GM21529 (cell line): ENCODE measurements around the gene KIF18B.

ENCODE experiments used
- ATAC-seq: cut with Tn5 transposase; IDR thresholded peaks from one replicate; pipeline ENCODE4 v1.9.1; 2021; ENCODE audit not compliant: unreplicated experiment

Gene KIF18B

DNA sequence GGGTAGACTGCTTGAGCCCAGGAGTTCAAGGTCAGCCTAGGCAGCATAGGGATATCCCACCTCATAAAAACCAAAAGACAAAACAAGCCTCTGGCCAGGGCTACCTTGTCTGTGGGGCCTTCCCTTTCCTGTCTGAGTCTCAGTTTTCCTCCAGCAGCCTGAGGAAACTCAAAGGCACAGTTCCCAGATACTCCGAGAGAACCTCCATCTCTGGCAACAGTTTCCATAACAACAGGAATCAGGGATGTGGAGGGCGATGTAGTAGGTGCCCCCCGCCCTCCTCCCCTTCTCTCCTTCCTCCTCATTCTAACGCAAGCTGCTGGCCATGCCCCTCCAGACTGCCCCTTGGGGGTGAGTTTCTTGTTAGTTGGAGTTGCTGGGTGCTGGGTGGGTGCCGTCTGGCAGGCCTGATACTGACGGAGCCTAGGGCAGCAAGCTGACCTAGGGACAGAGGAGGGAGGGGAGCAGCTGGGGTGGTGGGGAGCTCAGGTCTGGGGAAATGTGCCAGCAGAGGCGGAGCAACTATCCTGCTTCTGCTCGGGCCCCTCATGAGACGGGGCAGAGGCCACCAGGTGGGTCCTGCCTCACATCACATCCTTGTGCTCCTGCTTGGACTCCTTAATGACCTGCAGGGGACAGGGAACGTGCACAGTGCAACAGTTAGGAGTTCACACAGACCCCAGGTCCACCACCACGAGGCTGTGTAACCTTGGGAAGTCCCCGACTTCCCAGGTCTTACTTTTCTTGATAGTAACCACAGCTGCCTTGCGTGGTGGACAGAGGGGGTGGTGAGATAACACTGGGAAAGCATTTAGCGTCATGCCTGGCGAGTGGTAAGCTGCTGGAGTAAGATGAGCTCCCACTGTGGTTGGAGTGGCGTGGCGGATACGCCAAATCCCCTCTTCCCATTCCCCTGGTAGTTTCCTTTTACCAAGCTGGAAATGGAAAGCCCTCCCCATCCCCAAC lies 40.5 kb downstream of the KIF18B start:
- no peak for ATAC-seq

DNA sequence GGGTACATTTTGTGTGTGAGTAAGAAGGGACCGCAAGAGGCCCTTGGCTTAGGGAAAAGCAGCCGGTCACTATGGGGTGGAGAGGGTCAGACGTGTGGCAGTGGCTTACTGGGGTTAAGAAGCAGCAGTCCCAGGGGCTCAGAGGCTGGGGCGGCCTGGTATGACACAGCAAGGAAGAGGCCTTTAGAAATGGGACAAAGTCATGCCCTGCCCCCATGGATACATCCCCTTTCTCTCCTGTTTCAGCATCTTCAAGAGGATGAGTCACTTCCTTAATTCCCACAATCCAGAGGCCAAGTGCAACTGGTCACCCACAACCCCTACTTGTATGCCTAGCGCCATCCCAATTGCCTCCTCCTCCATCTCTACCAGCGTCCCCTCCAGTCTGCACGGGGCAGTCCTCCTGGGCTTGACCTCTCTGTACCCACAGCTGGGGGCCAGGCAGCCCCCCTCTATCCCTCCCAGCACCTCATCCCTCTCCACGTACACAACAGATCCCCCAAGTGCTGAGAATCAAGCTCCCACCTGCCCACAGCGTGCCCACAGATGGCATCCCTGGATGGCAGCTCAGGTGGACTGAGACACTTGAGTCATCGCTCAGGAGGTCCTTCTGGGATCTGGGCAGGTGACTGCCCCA lies 41.4 kb downstream of the KIF18B start:
- no peak for ATAC-seq

- no peak for ATAC-seq
Measured at GRCh38 chr17:44905006-44906000, 42.3 kb downstream of the KIF18B start.

DNA sequence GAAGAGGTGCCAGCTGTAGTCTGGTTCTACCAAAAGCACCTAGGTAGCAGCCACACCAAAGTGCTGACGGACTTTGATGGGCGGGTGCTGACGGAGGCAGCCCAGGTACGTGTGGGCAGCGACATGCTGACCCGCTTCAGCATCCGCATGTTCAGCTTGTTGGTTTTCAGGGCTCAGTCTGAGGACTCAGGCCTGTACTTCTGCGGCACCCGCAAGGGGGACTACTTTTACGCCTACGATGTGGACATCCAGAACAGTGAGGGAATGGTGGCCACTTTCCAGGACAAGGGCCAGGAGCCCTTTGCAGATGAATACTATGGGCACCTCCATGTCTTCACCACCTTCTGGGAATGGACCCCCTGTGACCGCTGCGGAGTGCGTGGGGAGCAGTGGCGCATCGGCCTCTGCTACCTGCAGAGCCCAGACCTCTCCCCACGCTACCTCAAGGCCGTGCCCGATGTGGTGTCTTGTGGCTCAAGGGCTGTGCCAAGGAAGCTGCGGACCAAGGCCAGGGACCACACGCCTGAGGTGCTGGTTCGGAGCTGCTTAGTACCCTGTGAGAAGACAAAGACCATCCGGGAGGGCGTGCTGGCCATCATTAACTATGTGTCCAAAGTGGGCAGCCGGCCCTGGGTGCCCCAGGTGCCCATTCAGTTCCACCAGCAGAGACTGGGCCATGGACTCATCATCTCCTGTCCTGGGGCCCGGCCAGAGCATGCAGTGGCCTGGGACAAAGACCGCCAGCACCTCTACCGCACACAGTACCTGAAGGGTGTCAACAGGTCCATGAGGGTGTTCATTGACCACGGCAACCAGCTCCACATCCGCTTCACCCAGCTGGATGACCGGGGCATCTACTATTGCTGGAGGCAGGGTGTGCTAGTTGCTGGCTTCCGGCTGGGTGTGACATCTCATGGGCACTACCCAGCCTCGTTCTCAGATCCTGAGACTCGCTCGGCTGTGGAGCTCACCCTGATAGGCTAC lies 43.3 kb downstream of the KIF18B start:
- no peak for ATAC-seq

DNA sequence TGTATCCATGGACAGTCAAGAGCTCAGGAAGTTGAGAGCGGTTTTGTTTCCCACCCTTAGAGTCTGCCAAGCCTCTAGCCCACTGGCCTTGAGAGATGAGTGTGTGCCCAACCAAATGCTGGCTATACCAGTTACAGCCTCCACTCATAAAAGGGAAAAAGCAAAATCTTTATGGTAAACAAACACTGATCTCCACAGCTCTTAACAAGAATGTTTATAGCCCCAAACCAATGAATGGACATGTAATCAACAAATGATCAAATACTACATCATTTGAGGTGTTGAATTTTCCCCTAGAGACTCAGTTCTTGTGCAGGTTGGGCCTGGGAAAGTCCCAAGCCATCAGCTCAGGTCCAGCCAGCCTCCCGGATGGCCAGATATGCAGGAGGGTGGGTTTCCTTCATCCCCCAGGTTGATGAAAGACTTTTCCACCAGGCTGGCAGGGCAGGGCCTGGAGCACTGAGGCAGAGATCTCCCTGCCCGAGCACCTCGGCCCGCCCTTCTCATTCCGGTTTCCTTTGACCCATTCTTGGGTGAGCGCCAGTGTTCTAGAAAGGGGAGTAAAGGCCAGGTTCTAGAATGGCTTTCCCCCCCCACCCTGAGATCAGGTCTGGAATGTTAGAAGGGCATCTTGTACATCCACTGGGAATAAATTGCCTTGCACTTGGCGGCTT lies 44.4 kb downstream of the KIF18B start:
- ATAC-seq, result no peak

- no peak for ATAC-seq
Measured at GRCh38 chr17:44902135-44902760, 45.3 kb downstream of the KIF18B start.

DNA sequence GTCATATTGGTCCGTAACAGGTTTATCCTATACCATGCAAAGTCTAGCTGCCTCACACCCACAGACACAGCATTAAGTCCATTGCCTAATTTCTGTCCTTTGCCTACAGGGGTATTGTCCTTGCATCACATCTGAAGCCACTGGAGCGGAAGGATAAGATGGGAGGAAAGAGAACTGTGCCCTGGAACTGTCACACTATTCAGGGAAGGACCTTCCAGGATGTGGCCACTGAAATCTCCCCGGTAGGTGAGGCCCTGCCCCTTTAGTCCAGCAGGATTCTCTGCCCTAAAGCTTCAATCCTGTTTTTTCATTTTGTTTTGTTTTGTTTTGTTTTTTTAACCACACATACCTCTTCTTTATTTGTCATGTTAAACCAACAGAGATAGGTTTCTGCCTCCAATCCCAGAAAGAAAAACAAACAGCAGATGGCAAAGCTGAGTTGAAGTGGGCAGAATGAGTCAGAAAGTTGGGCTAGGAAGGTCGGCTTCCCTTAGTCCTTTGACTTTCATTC lies 46.1 kb downstream of the KIF18B start:
- ATAC-seq, result no peak

DNA sequence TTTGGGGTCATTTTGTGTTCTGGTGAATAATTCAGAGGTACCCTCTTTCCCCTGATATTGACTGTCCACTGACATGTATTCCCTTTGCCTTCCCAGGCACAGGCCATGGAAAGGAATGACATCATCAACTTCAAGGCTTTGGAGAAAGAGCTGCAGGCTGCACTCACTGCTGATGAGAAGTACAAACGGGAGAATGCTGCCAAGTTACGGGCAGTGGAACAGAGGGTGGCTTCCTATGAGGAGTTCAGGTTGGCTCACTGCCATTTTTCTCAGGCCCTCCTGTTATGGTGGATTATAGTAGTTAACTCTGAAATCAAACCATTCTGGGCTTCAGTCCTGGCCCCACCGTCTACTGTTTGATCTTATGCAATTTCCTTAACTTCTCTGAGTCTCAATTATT lies 46.7 kb downstream of the KIF18B start:
- no peak for ATAC-seq

GRCh38 chr17:44899074-44899782 lies 48.3 kb downstream of the KIF18B start, which contains the start of gene EFTUD2:
Gene EFTUD2, minus strand, starts transcription at chr17:44899445. Its CDS starts 4,924 bp downstream, at chr17:44894521.
- peak; percentile 59 for ATAC-seq

DNA sequence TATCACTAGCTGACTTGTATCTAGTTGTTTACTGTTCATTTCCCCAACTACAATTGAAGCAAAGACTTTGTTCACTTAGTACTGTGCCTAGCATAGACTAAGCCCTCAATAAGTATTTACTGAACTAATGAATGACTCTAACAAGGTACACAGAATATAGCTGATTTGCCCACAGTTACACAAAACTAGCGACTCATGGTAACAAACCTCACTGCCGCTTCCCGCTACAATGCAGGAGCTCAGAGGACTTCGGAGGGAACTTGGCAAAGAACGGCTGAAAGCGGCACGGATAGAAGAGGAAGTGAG lies 48.9 kb downstream of the KIF18B start:
- ATAC-seq, result no peak

- ATAC-seq, result no peak
Measured at GRCh38 chr17:44894642-44895041, 52.9 kb downstream of the KIF18B start.

DNA sequence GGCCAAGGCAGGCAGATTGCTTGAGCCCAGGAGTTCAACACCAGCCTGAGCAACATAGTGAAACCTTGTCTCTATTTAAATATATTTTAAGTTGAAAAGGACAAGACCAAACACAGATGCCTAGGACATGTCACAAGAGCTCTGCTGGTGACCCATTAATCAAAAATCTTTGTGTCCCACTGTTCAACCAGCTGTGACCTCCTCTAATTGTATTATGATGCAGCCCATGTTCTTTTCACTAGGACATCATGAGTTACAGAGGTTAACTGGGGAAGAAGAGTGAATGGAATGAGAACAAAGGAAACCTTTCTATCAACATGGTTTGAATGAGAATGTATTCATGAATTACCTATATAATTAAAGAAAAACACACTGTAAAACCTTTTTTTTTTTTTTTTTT lies 55.3 kb downstream of the KIF18B start:
- ATAC-seq, result no peak

DNA sequence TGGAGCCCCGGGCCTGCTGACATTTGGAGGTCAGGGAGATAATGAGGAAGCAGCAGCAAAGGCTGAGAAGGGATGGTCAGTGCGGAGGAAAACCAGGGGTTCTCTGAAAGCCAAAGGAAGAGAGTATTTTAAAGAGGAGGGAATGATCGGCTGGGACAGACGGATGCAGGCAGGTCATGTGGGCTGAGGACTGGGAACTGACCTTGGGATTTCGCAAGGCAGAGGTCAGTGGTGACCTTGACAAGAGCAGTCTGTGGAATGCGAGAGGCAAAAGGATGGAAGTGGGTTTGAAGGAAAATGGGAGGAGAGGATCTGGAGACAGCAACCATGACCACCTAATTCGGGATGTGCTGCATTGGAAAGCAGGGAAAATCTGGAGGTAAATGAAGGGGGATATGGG lies 58.6 kb downstream of the KIF18B start:
- no peak for ATAC-seq

- no peak for ATAC-seq
Measured at GRCh38 chr17:44887971-44888954, 59.3 kb downstream of the KIF18B start.

GRCh38 chr17:44887016-44887415 lies 60.6 kb downstream of the KIF18B start:
- ATAC-seq, result no peak

- ATAC-seq, result no peak
Measured at GRCh38 chr17:44884941-44885340, 62.6 kb downstream of the KIF18B start.

- ATAC-seq, result no peak
Measured at GRCh38 chr17:44881145-44881544, 66.4 kb downstream of the KIF18B start.
